ENCODE measurements around the gene GPR15. TPM values are rescaled to one million over a fixed set of nuclear protein-coding genes. Genes with fewer than 3 reads are reported as not detected.

GPR15 gene
- total RNA-seq, 1 experiment from 2014 or later: not detected

- H3K18ac ChIP-seq (ENCODE audit: insufficient read length, low read depth, low read length): no peak overlapping the region
- H3K27me3 ChIP-seq (ENCODE audit: insufficient read depth, low read length): no peaks in the 10 kb centered on the region
- H2BK120ac ChIP-seq (ENCODE audit: low read depth, low read length, poor library complexity, severe bottlenecking): no peak overlapping the region
- no peak overlapping the region for H3K9ac ChIP-seq (ENCODE audit: extremely low read depth, insufficient read length, low read length)
- Mint-ChIP-seq H3K27ac (no peak overlapping the region), H3K4me1 (peaks cover 9 to 20% of the 10 kb centered on the region in 2 experiments), H3K9me3 (no peaks in the 10 kb centered on the region), H3K36me3 (ENCODE audit: insufficient read depth in 1 of 3, low read depth in 3 of 3) (peaks cover 10 to 38% (median 33%) of the 10 kb centered on the region in 3 experiments; a peak in 5 of 7 replicates), H3K4me3 (no peak overlapping the region), H3K27me3 (ENCODE audit: low read depth) (no peaks in the 10 kb centered on the region)
- H3K4me2 ChIP-seq (ENCODE audit: insufficient read depth, insufficient read length, low read length): no peak overlapping the region
- no peak overlapping the region for H3K56ac ChIP-seq (ENCODE audit: insufficient read length, low read depth, low read length)
- no peak overlapping the region for H3K14ac ChIP-seq (ENCODE audit: insufficient read depth, low read length)
- H3K23me2 ChIP-seq (ENCODE audit: insufficient read length, low read depth, low read length, poor library complexity, severe bottlenecking): no peaks in the 10 kb centered on the region
- H3K79me2 ChIP-seq (ENCODE audit: insufficient read depth, low read length): 0 out of 2 replicates have a peak, but pooled peaks cover 2% of the 10 kb centered on the region
- H2AK5ac ChIP-seq (ENCODE audit: insufficient read length, low read length): no peak overlapping the region
- H3K23ac ChIP-seq (ENCODE audit: insufficient read length, low read depth, low read length): no peak overlapping the region
- H4K8ac ChIP-seq (replicated peaks; ENCODE audit: insufficient read length, low read depth, low read length): no peak overlapping the region
- no peak overlapping the region for H3T11ph ChIP-seq (ENCODE audit: low read length)
- H2BK20ac ChIP-seq (ENCODE audit: low read depth, low read length, poor library complexity, severe bottlenecking): no peak overlapping the region
- no peak overlapping the region for H4K5ac ChIP-seq (ENCODE audit: insufficient read length, low read depth, low read length)
- WGBS (ENCODE audit: extremely low coverage, insufficient read length, low lambda C conversion rate): no CpG with 5 or more reads among the region's 1 CpG
- no peak overlapping the region for H2BK5ac ChIP-seq (ENCODE audit: insufficient read length, low read length)
- no peak for TF ChIP-seq CTCF (conservative IDR thresholded peaks at IDR 0.05)
- no peak for DNase-seq
- no peak overlapping the region for H2BK15ac ChIP-seq (ENCODE audit: low read depth, low read length)
- H3K9me3 ChIP-seq (ENCODE audit: control insufficient read depth, low read depth, low read length): no peaks in the 10 kb centered on the region
- no peaks in the 10 kb centered on the region for H4K20me1 ChIP-seq (ENCODE audit: control insufficient read depth, insufficient read depth, insufficient read length)
- no peak overlapping the region for H3K27ac ChIP-seq (ENCODE audit: insufficient read length, low read depth, low read length)
- no peaks in the 10 kb centered on the region for H3K79me1 ChIP-seq (ENCODE audit: insufficient read depth, low read depth, low read length, poor library complexity, severe bottlenecking)
- H3K4me1 ChIP-seq (ENCODE audit: insufficient read depth, low read length): peaks cover 2% of the 10 kb centered on the region; the same call in 1 of the 2 replicates
- H2AFZ ChIP-seq (ENCODE audit: low read length): no peak overlapping the region
- H4K91ac ChIP-seq (ENCODE audit: insufficient read length, low read depth, low read length): no peak overlapping the region
- no peak overlapping the region for H3K4ac ChIP-seq (ENCODE audit: low read depth, low read length)
- H2BK12ac ChIP-seq (ENCODE audit: insufficient read length, low read depth, low read length): no peak overlapping the region
Measured at GRCh38 chr3:98514948-98515347, 16.8 kb upstream of the GPR15 start.
